Measurements from ENCODE around the gene SLC36A4. TPM values are rescaled to one million over a fixed set of nuclear protein-coding genes. Genes with fewer than 3 reads are reported as not detected.

Gene SLC36A4
- total and polyA plus RNA-seq, 2 of the 4 experiments (the other 2 are of a cell fraction) = 9.2 to 13.1 TPM

DNA sequence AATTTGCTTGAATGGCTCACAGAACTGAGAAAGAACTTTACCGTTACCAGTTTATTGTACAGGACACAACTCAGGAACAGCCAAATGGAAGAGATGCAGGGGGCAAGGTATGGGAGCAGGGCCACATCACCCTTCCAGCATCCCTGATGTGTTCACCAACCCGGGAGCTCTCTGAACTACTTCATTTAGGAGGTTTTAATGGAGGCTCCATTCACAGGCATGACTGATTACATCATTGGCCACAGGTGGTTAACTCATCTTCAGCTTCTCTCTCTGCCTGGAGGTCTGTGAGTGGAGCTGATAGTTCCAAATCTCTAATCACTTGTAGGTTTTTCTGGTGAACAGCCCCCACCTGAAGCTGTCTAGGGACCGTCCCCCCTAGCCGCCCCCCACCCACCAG lies 83.5 kb downstream of the SLC36A4 start:
- H3K23ac ChIP-seq (ENCODE audit: low read depth, low read length) = no peak overlapping the region
- ChIA-PET POLR2A (ENCODE audit: unreplicated experiment) (interaction anchor here (0.8 kb wide), 1 partner anchor 446 kb away, joined by 5 read pairs; no protein-coding TSS in a partner anchor), CTCF (no interaction called here)
- no peaks in the 10 kb centered on the region for H3K79me1 ChIP-seq (ENCODE audit: low read depth in 1 of 2, low read length in 2 of 2)
- TF ChIP-seq SMC3 (IDR thresholded peaks at IDR 0.05; ENCODE audit: low read depth, low read length) (no peak), RAD21 (IDR thresholded peaks at IDR 0.05; ENCODE audit: low read length) (no peak), MXI1 (IDR thresholded peaks at IDR 0.05; ENCODE audit: borderline replicate concordance, low read depth, low read length) (no peak), RFX5 (IDR thresholded peaks at IDR 0.05; ENCODE audit: low read depth, low read length) (no peak), BHLHE40 (IDR thresholded peaks at IDR 0.05; ENCODE audit: low read depth, low read length) (no peak), CHD1 (IDR thresholded peaks at IDR 0.05; ENCODE audit: low read depth, low read length) (no peak), RCOR1 (IDR thresholded peaks at IDR 0.05; ENCODE audit: insufficient replicate concordance, low read length) (no peak), MAFK (IDR thresholded peaks at IDR 0.05; ENCODE audit: low read depth, low read length) (no peak), FOS (IDR thresholded peaks at IDR 0.05; ENCODE audit: low read depth, low read length) (no peak), MAZ (IDR thresholded peaks at IDR 0.05; ENCODE audit: borderline replicate concordance, low read depth, low read length) (no peak), CEBPB (IDR thresholded peaks at IDR 0.05; ENCODE audit: low read depth, low read length) (no peak)
- TF ChIP-seq, protein P1, sequence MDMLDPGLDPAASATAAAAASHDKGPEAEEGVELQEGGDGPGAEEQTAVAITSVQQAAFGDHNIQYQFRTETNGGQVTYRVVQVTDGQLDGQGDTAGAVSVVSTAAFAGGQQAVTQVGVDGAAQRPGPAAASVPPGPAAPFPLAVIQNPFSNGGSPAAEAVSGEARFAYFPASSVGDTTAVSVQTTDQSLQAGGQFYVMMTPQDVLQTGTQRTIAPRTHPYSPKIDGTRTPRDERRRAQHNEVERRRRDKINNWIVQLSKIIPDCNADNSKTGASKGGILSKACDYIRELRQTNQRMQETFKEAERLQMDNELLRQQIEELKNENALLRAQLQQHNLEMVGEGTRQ (IDR thresholded peaks at IDR 0.05; ENCODE audit: low read depth, low read length) = no peak
- TF ChIP-seq, protein P2, sequence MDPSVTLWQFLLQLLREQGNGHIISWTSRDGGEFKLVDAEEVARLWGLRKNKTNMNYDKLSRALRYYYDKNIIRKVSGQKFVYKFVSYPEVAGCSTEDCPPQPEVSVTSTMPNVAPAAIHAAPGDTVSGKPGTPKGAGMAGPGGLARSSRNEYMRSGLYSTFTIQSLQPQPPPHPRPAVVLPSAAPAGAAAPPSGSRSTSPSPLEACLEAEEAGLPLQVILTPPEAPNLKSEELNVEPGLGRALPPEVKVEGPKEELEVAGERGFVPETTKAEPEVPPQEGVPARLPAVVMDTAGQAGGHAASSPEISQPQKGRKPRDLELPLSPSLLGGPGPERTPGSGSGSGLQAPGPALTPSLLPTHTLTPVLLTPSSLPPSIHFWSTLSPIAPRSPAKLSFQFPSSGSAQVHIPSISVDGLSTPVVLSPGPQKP (IDR thresholded peaks at IDR 0.05; ENCODE audit: borderline replicate concordance, low read depth, low read length) = no peak
- TF ChIP-seq, protein P3, sequence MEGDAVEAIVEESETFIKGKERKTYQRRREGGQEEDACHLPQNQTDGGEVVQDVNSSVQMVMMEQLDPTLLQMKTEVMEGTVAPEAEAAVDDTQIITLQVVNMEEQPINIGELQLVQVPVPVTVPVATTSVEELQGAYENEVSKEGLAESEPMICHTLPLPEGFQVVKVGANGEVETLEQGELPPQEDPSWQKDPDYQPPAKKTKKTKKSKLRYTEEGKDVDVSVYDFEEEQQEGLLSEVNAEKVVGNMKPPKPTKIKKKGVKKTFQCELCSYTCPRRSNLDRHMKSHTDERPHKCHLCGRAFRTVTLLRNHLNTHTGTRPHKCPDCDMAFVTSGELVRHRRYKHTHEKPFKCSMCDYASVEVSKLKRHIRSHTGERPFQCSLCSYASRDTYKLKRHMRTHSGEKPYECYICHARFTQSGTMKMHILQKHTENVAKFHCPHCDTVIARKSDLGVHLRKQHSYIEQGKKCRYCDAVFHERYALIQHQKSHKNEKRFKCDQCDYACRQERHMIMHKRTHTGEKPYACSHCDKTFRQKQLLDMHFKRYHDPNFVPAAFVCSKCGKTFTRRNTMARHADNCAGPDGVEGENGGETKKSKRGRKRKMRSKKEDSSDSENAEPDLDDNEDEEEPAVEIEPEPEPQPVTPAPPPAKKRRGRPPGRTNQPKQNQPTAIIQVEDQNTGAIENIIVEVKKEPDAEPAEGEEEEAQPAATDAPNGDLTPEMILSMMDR (conservative IDR thresholded peaks at IDR 0.05; ENCODE audit: low read depth, low read length) = no peak
- no peaks in the 10 kb centered on the region for H3K27me3 ChIP-seq (ENCODE audit: control insufficient read depth, insufficient read depth, low read length)
- H3K9ac ChIP-seq (ENCODE audit: low read depth, low read length) = no peak overlapping the region
- WGBS, 2 experiments (ENCODE audit: extremely low coverage in 2 of 2, insufficient read length in 1 of 2) = no CpG with 5 or more reads among the region's 4 CpGs
- no peak overlapping the region for H3K18ac ChIP-seq (ENCODE audit: low read depth, low read length)
- no peak overlapping the region for H2AK5ac ChIP-seq (ENCODE audit: low read depth, low read length)
- H3K4me1 ChIP-seq (ENCODE audit: control insufficient read depth, insufficient read depth, low read length) = peaks cover 3% of the 10 kb centered on the region
- no peak overlapping the region for H2AK9ac ChIP-seq (replicated peaks; ENCODE audit: low read depth, low read length, poor library complexity)
- dilution Hi-C loops (cut with HindIII; ENCODE audit: low sequenced_read_pairs, unreplicated experiment) (no loop called here), intact Hi-C loops (cut with micrococcal nuclease) (no loop called here), in situ Hi-C loops (cut with MboI; ENCODE audit: low sequenced_read_pairs) (no loop called here)
- no peak overlapping the region for H3K4me2 ChIP-seq (ENCODE audit: low read depth, low read length)
- H2BK20ac ChIP-seq (ENCODE audit: low read depth, low read length) = no peak overlapping the region
- H3K9me1 ChIP-seq (ENCODE audit: insufficient read depth, low read length) = no peaks in the 10 kb centered on the region
- no TSS peak for BruUV-seq (replicated peaks)
- H2BK120ac ChIP-seq (ENCODE audit: low read depth, low read length) = no peak overlapping the region
- no peak overlapping the region for H3K14ac ChIP-seq (replicated peaks; ENCODE audit: low read depth, low read length)
- H3K27ac ChIP-seq (ENCODE audit: insufficient read depth, low read length) = no peak overlapping the region
- peaks cover 3% of the 10 kb centered on the region; the same call in 1 of the 2 replicates for H3K9me3 ChIP-seq (ENCODE audit: control insufficient read depth, insufficient read depth, low read length)
- no peaks in the 10 kb centered on the region for H4K20me1 ChIP-seq (ENCODE audit: insufficient read depth, low read length)
- no peaks in the 10 kb centered on the region for H3K36me3 ChIP-seq (ENCODE audit: control insufficient read depth, insufficient read depth, low read length)
- ATAC-seq (ENCODE audit: low read depth) (no peak), DNase-seq (no peak)
- H3K56ac ChIP-seq (ENCODE audit: extremely low read depth, insufficient read depth, low read length) = no peak overlapping the region
- no peak overlapping the region for H2BK5ac ChIP-seq (ENCODE audit: low read depth, low read length, poor library complexity, severe bottlenecking)
- no peak overlapping the region for H2BK15ac ChIP-seq (ENCODE audit: low read depth, low read length)
- H3K4ac ChIP-seq (ENCODE audit: low read depth, low read length) = no peak overlapping the region
- no peak overlapping the region for H4K8ac ChIP-seq (ENCODE audit: low read depth in 2 of 2, low read length in 2 of 2)
- no peak overlapping the region for H3K4me3 ChIP-seq (ENCODE audit: insufficient read depth, low read depth, low read length)
- no peak overlapping the region for H4K5ac ChIP-seq (ENCODE audit: low read depth, low read length)
- H2AFZ ChIP-seq (replicated peaks; ENCODE audit: low read length, poor library complexity) = no peak overlapping the region
- no peak overlapping the region for H4K91ac ChIP-seq (ENCODE audit: insufficient read depth, low read depth, low read length)

Data from IMR-90 (cell line).